H1 (cell line): ENCODE data around the gene LMTK2. TPM values are rescaled to one million over a fixed set of nuclear protein-coding genes. Genes with fewer than 3 reads are reported as not detected.

Source experiments
- CTCF ChIA-PET: fragments of 300-600 bp; sonication (Branson Sonifier 250); formaldehyde crosslinking; loops from one replicate; lab custom pipeline; 2021; ENCODE audit not compliant: partially characterized antibody; lab: Charles Lee
- POLR2A ChIA-PET: fragments of 300-600 bp; sonication (Branson Sonifier 250); formaldehyde crosslinking; loops from one replicate; lab custom pipeline; 2021; ENCODE audit warnings: inconsistent platforms; ENCODE audit not compliant: partially characterized antibody; lab: Charles Lee
- DNase-seq, 2 experiments: peaks; one replicate each; pipeline versions ENCODE4 v3.0.0 to v3.0.0-alpha.2; 2010 to 2022; ENCODE audit warnings: low spot score in 2 of 2, low read depth in 1 of 2, mixed read lengths in 1 of 2
- FAIRE-seq: peaks from 2 replicates; lab custom pipeline; 2011; peaks lifted over from hg19 to GRCh38; lab: Jason Lieb, UNC
- H2AFZ ChIP-seq: 2 replicates; pipeline ENCODE4 v1.8.1; 2012; ENCODE audit warnings: low read length, inconsistent platforms
- H2AK5ac ChIP-seq: 2 replicates; pipeline ENCODE4 v1.6.1; 2013; ENCODE audit warnings: low read depth, low read length
- H2BK120ac ChIP-seq: replicated peaks from 2 replicates; pipeline ENCODE3; 2013; ENCODE audit warnings: low read depth, low read length, inconsistent platforms
- H2BK12ac ChIP-seq: 2 replicates; pipeline ENCODE4 v1.6.1; 2013; ENCODE audit warnings: low read depth, low read length
- H2BK15ac ChIP-seq: 2 replicates; pipeline ENCODE4 v1.6.1; 2013; ENCODE audit warnings: low read length
- H2BK20ac ChIP-seq: 2 replicates; pipeline ENCODE4 v1.6.1; 2013; ENCODE audit warnings: low read length
- H2BK5ac ChIP-seq: 2 replicates; pipeline ENCODE4 v1.6.1; 2013; ENCODE audit warnings: low read depth, low read length
- H3K14ac ChIP-seq: 2 replicates; pipeline ENCODE4 v1.6.1; 2013; ENCODE audit warnings: inconsistent platforms; ENCODE audit not compliant: insufficient read length
- H3K18ac ChIP-seq: 2 replicates; pipeline ENCODE4 v1.6.1; 2013; ENCODE audit warnings: low read length; ENCODE audit errors: extremely low read depth
- H3K23ac ChIP-seq: 2 replicates; pipeline ENCODE4 v1.6.1; 2013; ENCODE audit warnings: inconsistent platforms; ENCODE audit not compliant: insufficient read length
- H3K23me2 ChIP-seq: 2 replicates; pipeline ENCODE4 v1.6.1; 2013; ENCODE audit warnings: low read depth, low read length
- H3K27ac ChIP-seq: 2 replicates; pipeline ENCODE4 v1.6.1; 2011; ENCODE audit warnings: low read depth, low read length, inconsistent platforms
- H3K27me3 ChIP-seq, 4 experiments: replicated peaks in 1 of 4; 1 replicate in 1 of 4; 2 replicates in 3 of 4; pipeline versions ENCODE4 v1.6.1 to v1.8.1; 2011 to 2013; ENCODE audit warnings: low read length in 3 of 4, mild to moderate bottlenecking in 3 of 4, inconsistent platforms in 2 of 4, mixed read lengths in 2 of 4, moderate library complexity in 1 of 4; ENCODE audit not compliant: control insufficient read depth in 3 of 4, insufficient read depth in 3 of 4; ENCODE audit errors: extremely low read depth in 1 of 4
- H3K36me3 ChIP-seq, 4 experiments: 2 replicates each; pipeline versions ENCODE4 v1.6.1 to v1.8.1; 2011 to 2013; ENCODE audit warnings: mild to moderate bottlenecking in 4 of 4, low read length in 3 of 4, moderate library complexity in 2 of 4, control low read depth in 1 of 4, inconsistent platforms in 1 of 4; ENCODE audit not compliant: insufficient read depth in 4 of 4, control insufficient read depth in 2 of 4
- H3K4ac ChIP-seq: replicated peaks from 2 replicates; pipeline ENCODE3; 2013; ENCODE audit warnings: low read length, low read depth, mixed read lengths, inconsistent platforms; ENCODE audit not compliant: insufficient read length
- H3K4me1 ChIP-seq, 4 experiments: replicated peaks in 1 of 4; 1 replicate in 1 of 4; 2 replicates in 3 of 4; pipeline versions ENCODE4 v1.6.1 to v1.8.1; 2011 to 2013; ENCODE audit warnings: low read length in 3 of 4, inconsistent platforms in 2 of 4, mixed read lengths in 1 of 4; ENCODE audit not compliant: insufficient read depth in 4 of 4, control insufficient read depth in 3 of 4
- H3K4me2 ChIP-seq, 2 experiments: 2 replicates each; pipeline versions ENCODE4 v1.6.1 to v1.8.1; 2011 to 2013; ENCODE audit warnings: low read depth in 2 of 2, low read length in 2 of 2, control low read depth in 1 of 2, inconsistent platforms in 1 of 2, mild to moderate bottlenecking in 1 of 2; ENCODE audit not compliant: insufficient read depth in 1 of 2
- H3K4me3 ChIP-seq, 4 experiments: fragments of 200-600, 300-600 bp in 1 of 4; sonication (generic), shearing (Covaris generic), sonication (Bioruptor Twin) in 1 of 4; 2 replicates each; pipeline versions ENCODE4 v1.5.1 to v1.8.1; 2011 to 2016; ENCODE audit warnings: low read length in 4 of 4, low read depth in 3 of 4, control low read depth in 2 of 4, inconsistent platforms in 2 of 4, mild to moderate bottlenecking in 2 of 4, mixed read lengths in 1 of 4, moderate library complexity in 1 of 4; ENCODE audit not compliant: insufficient read depth in 2 of 4; ENCODE audit errors: extremely low read depth in 1 of 4
- H3K56ac ChIP-seq: replicated peaks from 2 replicates; pipeline ENCODE3; 2013; ENCODE audit warnings: low read depth, mild to moderate bottlenecking, mixed read lengths, low read length, inconsistent platforms; ENCODE audit not compliant: insufficient read length
- H3K79me1 ChIP-seq: 2 replicates; pipeline ENCODE4 v1.6.1; 2013; ENCODE audit warnings: low read depth, low read length, control low read depth
- H3K79me2 ChIP-seq, 2 experiments: 2 replicates each; pipeline versions ENCODE4 v1.6.1 to v1.8.1; 2012 to 2013; ENCODE audit warnings: low read length in 2 of 2, mild to moderate bottlenecking in 2 of 2, inconsistent platforms in 1 of 2; ENCODE audit not compliant: insufficient read depth in 2 of 2, control insufficient read depth in 1 of 2
- H3K9ac ChIP-seq, 4 experiments: replicated peaks in 1 of 4; 1 replicate in 1 of 4; 2 replicates in 3 of 4; pipeline versions ENCODE4 v1.6.1 to v1.8.1; 2011 to 2013; ENCODE audit warnings: low read depth in 3 of 4, low read length in 3 of 4, control low read depth in 2 of 4, mild to moderate bottlenecking in 2 of 4, moderate library complexity in 2 of 4, inconsistent platforms in 1 of 4; ENCODE audit errors: extremely low read depth in 1 of 4
- H3K9me3 ChIP-seq, 2 experiments: 2 replicates each; pipeline versions ENCODE4 v1.6.1 to v1.8.1; 2012 to 2013; ENCODE audit warnings: mild to moderate bottlenecking in 2 of 2, moderate library complexity in 2 of 2, control low read depth in 1 of 2, inconsistent platforms in 1 of 2, low read depth in 1 of 2, low read length in 1 of 2, mixed read lengths in 1 of 2; ENCODE audit not compliant: insufficient read depth in 2 of 2
- H4K20me1 ChIP-seq, 2 experiments: replicated peaks in 1 of 2; 2 replicates each; pipeline versions ENCODE3 to v1.8.1; 2011 to 2013; ENCODE audit warnings: inconsistent platforms in 2 of 2, low read length in 2 of 2, mild to moderate bottlenecking in 1 of 2; ENCODE audit not compliant: insufficient read depth in 2 of 2, control insufficient read depth in 1 of 2
- H4K5ac ChIP-seq: 2 replicates; pipeline ENCODE4 v1.6.1; 2013; ENCODE audit warnings: low read length, low read depth, mixed read lengths, inconsistent platforms; ENCODE audit not compliant: insufficient read length
- H4K8ac ChIP-seq: 2 replicates; pipeline ENCODE4 v1.8.0; 2013; ENCODE audit warnings: mild to moderate bottlenecking, moderate library complexity, low read length, inconsistent platforms; ENCODE audit not compliant: insufficient read depth; ENCODE audit errors: extremely low read depth
- H4K91ac ChIP-seq: replicated peaks from 2 replicates; pipeline ENCODE3; 2013; ENCODE audit warnings: low read length, mixed read lengths, inconsistent platforms; ENCODE audit not compliant: insufficient read length
- KDM4A ChIP-seq: IDR thresholded peaks from one replicate; pipeline ENCODE4 v1.7.1; 2012; ENCODE audit warnings: low read depth, mild to moderate bottlenecking, moderate library complexity, low read length, inconsistent platforms; ENCODE audit not compliant: severe bottlenecking
- PHF8 ChIP-seq: fragments of 200-600 bp; sonication (generic); conservative IDR thresholded peaks from 2 replicates; pipeline ENCODE4 v1.7.1; 2012; ENCODE audit warnings: low read depth, mild to moderate bottlenecking, inconsistent platforms, low read length, moderate library complexity
- RNF2 ChIP-seq: fragments of 200-900, 300-1000 bp; sonication (generic); IDR thresholded peaks from 2 replicates; pipeline ENCODE4 v1.7.1; 2016; ENCODE audit warnings: borderline replicate concordance, low read depth, mild to moderate bottlenecking, antibody characterized with exemption, low read length; ENCODE audit not compliant: poor library complexity, severe bottlenecking; ENCODE audit errors: missing control alignments
- USF2 ChIP-seq: IDR thresholded peaks from 2 replicates; pipeline ENCODE4 v1.6.1; 2011; ENCODE audit warnings: low read length, improper control_type of control experiment
- WGBS, 2 experiments: shearing (Covaris generic) in 1 of 2; methylation state at CpG; one replicate each; pipeline versions ENCODE4 v1.1.6 to v1.1.7; 2013 to 2015; ENCODE audit warnings: low lambda C conversion rate in 2 of 2, mixed read lengths in 2 of 2, inconsistent platforms in 1 of 2, low coverage in 1 of 2, missing lambda C conversion rate in 1 of 2; ENCODE audit not compliant: insufficient replicate concordance in 2 of 2, insufficient coverage in 1 of 2, insufficient read length in 1 of 2; ENCODE audit errors: extremely low coverage in 1 of 2, missing lambda C conversion rate in 1 of 2; 5-methylcytosine and 5-hydroxymethylcytosine counted together
- polyA plus RNA-seq, 7 experiments: library from polyadenylated mRNA; depleted of rRNA in 3 of 7; stranded (reverse) in 5 of 7; unstranded in 2 of 7; fragments of >200 nt in 5 of 7; fragments of 200-250 nt in 2 of 7; gene quantifications; 1 replicate in 5 of 7; 2 replicates in 1 of 7; 4 replicates in 1 of 7; pipeline versions ENCODE4 v1.2.1 to v1.2.3, GENCODE V29; 2011 to 2013; ENCODE audit warnings: missing spikeins in 2 of 7, mixed read lengths in 2 of 7
- total RNA-seq: library from RNA; stranded (reverse); fragmentation: NEBNext Ultra II Directional; extraction: Animal tissue kit (Norgen Biotek cat#: 25700); gene quantifications from 2 replicates; pipeline ENCODE4 v1.2.1, GENCODE V29; 2021

The LMTK2 gene
- total and polyA plus RNA-seq, 2 of the 8 experiments (the other 6 are each of a cell fraction or from before 2014, with no cell fraction given): 9.7 to 30.7 TPM

- Histone ChIP-seq H3K27me3 (no peaks in the 10 kb centered on the region), H3K79me1 (peaks cover 4% of the 10 kb centered on the region; the same call in 1 of the 2 replicates), H3K27ac (no peak overlapping the region), H4K8ac (no peak overlapping the region), H4K91ac (no peak overlapping the region), H2BK120ac (no peak overlapping the region), H2BK15ac (no peak overlapping the region), H3K9ac (no peak overlapping the region), H3K4me2 (peak overlapping the region in 1 of 2 experiments; percentile 40; a peak in 2 of 4 replicates), H3K4ac (no peak overlapping the region), H3K36me3 (peaks cover 0 to 8% (median 3%) of the 10 kb centered on the region in 4 experiments; a peak in 4 of 8 replicates), H2BK20ac (no peak overlapping the region), H3K23me2 (no peaks in the 10 kb centered on the region), H3K18ac (no peak overlapping the region), H3K4me3 (no peak overlapping the region), H4K5ac (no peak overlapping the region), H2BK5ac (no peak overlapping the region), H3K9me3 (no peaks in the 10 kb centered on the region), H2BK12ac (no peak overlapping the region), H4K20me1 (peaks cover 2 to 13% of the 10 kb centered on the region in 2 experiments), H3K4me1 (peaks cover 2 to 14% (median 8%) of the 10 kb centered on the region in 4 experiments), H2AFZ (no peak overlapping the region), H3K14ac (no peak overlapping the region), H3K56ac (no peak overlapping the region), H3K23ac (no peak overlapping the region), H3K79me2 (peaks cover 3 to 63% of the 10 kb centered on the region in 2 experiments), H2AK5ac (no peak overlapping the region)
- 76% methylated on average over 4 of the region's 4 CpGs; no CpG with 5 or more reads in 1 of the 2 experiments for WGBS, 2 experiments
- CTCF ChIA-PET: interaction anchor here (1.0 to 3.5 kb wide), 6 partner anchors 11 to 112 kb away, joined by 3 to 12 read pairs (median 4); partner anchors contain the start of gene LMTK2
- no peak for DNase-seq
- TF ChIP-seq USF2: no peak
- TF ChIP-seq RNF2: no peak
- no peak for TF ChIP-seq PHF8
- no peak for TF ChIP-seq KDM4A
- POLR2A ChIA-PET: interaction anchor here (0.7 to 1.1 kb wide), 2 partner anchors 9 to 23 kb away, joined by 3 read pairs; no protein-coding TSS in a partner anchor
- FAIRE-seq: no peak
Observed at GRCh38 chr7:98133181-98133580, 26.5 kb downstream of the LMTK2 start.
